ENCODE data around the gene MOB1B. TPM values are rescaled to one million over a fixed set of nuclear protein-coding genes. Genes with fewer than 3 reads are reported as not detected.

The MOB1B gene
- total RNA-seq, 1 donor from 2014 or later: 23.4 TPM

- no peak for DNase-seq (ENCODE audit: low spot score)
Measured at GRCh38 chr4:70914631-70915030, 12.5 kb downstream of the MOB1B start.

GRCh38 chr4:70915036-70915815 is 13.1 kb downstream of the MOB1B start:
- no peak for DNase-seq (ENCODE audit: low spot score)

GRCh38 chr4:70915874-70916559 is 13.8 kb downstream of the MOB1B start:
- DNase-seq (ENCODE audit: low spot score): no peak

GRCh38 chr4:70920592-70920991 is 18.4 kb downstream of the MOB1B start:
- DNase-seq (ENCODE audit: low spot score): no peak

- DNase-seq (ENCODE audit: low spot score): no peak
Measured at GRCh38 chr4:70925418-70925817, 23.2 kb downstream of the MOB1B start.

- DNase-seq (ENCODE audit: low spot score): no peak
Measured at GRCh38 chr4:70925899-70926635, 23.9 kb downstream of the MOB1B start.

- no peak for DNase-seq (ENCODE audit: low spot score)
Measured at GRCh38 chr4:70927502-70928137, 25.5 kb downstream of the MOB1B start.

- DNase-seq (ENCODE audit: low spot score): no peak
Measured at GRCh38 chr4:70930530-70931256, 28.5 kb downstream of the MOB1B start.

GRCh38 chr4:70931347-70931746 is 29.2 kb downstream of the MOB1B start:
- DNase-seq (ENCODE audit: low spot score): no peak

- no peak for DNase-seq (ENCODE audit: low spot score)
Measured at GRCh38 chr4:70932984-70933383, 30.8 kb downstream of the MOB1B start.

- no peak for DNase-seq (ENCODE audit: low spot score)
Measured at GRCh38 chr4:70935038-70935695, 33.0 kb downstream of the MOB1B start.

- DNase-seq (ENCODE audit: low spot score): no peak
Measured at GRCh38 chr4:70936200-70936787, 34.1 kb downstream of the MOB1B start.

- DNase-seq (ENCODE audit: low spot score): no peak
Measured at GRCh38 chr4:70938086-70938485, 35.9 kb downstream of the MOB1B start.

- DNase-seq (ENCODE audit: low spot score): no peak
Measured at GRCh38 chr4:70940134-70940533, 38.0 kb downstream of the MOB1B start.

GRCh38 chr4:70943114-70943513 is 40.9 kb downstream of the MOB1B start:
- no peak for DNase-seq (ENCODE audit: low spot score)

- no peak for DNase-seq (ENCODE audit: low spot score)
Measured at GRCh38 chr4:70945046-70945445, 42.9 kb downstream of the MOB1B start.

- no peak for DNase-seq (ENCODE audit: low spot score)
Measured at GRCh38 chr4:70945452-70946055, 43.4 kb downstream of the MOB1B start.

- DNase-seq (ENCODE audit: low spot score): no peak
Measured at GRCh38 chr4:70946939-70947338, 44.8 kb downstream of the MOB1B start.

- no peak for DNase-seq (ENCODE audit: low spot score)
Measured at GRCh38 chr4:70948665-70949260, 46.6 kb downstream of the MOB1B start.

- no peak for DNase-seq (ENCODE audit: low spot score)
Measured at GRCh38 chr4:70954032-70954431, 51.9 kb downstream of the MOB1B start.

All from ureter (tissue), 1 donor.